Measurements from ENCODE around the gene KIF3B. TPM values are rescaled to one million over a fixed set of nuclear protein-coding genes. Genes with fewer than 3 reads are reported as not detected.

The KIF3B gene
- total RNA-seq (2022; extraction: Qiagen RNA extraction), result 20.9 to 30.3 TPM (median 24.6 TPM) in 5 replicates

GRCh38 chr20:32277361-32278198, at the start of gene KIF3B:
KIF3B (plus strand) TSS chr20:32277651; CDS start chr20:32309778, 32,127 bp downstream.

GRCh38 chr20:32357869-32358631, 80.6 kb downstream of the KIF3B start, which contains the start of gene ASXL1:
ASXL1 (plus strand) TSS chr20:32358331; CDS start chr20:32358776, 445 bp downstream.

Other genes starting within 250 kb of the KIF3B start
- gene HCK, start 225.4 kb upstream of the KIF3B start, total RNA-seq (2022; extraction: Qiagen RNA extraction), result 0.09 to 0.13 TPM (median 0.11 TPM) in 5 replicates
- 33.5 to 41.8 TPM (median 37.5 TPM) in 5 replicates for gene TM9SF4, start 167.9 kb upstream of the KIF3B start, total RNA-seq (2022; extraction: Qiagen RNA extraction)
- 15.7 to 18.7 TPM (median 16.0 TPM) in 5 replicates for gene PLAGL2, start 69.9 kb upstream of the KIF3B start, total RNA-seq (2022; extraction: Qiagen RNA extraction)
- 39.7 to 49.4 TPM (median 45.1 TPM) in 5 replicates for gene POFUT1, start 69.8 kb upstream of the KIF3B start, total RNA-seq (2022; extraction: Qiagen RNA extraction)
- gene ASXL1, start 80.7 kb downstream of the KIF3B start, total RNA-seq (2022; extraction: Qiagen RNA extraction), result 30.9 to 33.2 TPM (median 32.4 TPM) in 5 replicates

All from A549 treated with Hydrocortisone at 1 μM for 4 hours (cell line).